ENCODE measurements around the gene RPH3AL. TPM values are rescaled to one million over a fixed set of nuclear protein-coding genes. Genes with fewer than 3 reads are reported as not detected.

The RPH3AL gene
- total and polyA plus RNA-seq, 3 donors from 2014 or later: 4.4 to 13.5 (median 6.5) TPM

DNA sequence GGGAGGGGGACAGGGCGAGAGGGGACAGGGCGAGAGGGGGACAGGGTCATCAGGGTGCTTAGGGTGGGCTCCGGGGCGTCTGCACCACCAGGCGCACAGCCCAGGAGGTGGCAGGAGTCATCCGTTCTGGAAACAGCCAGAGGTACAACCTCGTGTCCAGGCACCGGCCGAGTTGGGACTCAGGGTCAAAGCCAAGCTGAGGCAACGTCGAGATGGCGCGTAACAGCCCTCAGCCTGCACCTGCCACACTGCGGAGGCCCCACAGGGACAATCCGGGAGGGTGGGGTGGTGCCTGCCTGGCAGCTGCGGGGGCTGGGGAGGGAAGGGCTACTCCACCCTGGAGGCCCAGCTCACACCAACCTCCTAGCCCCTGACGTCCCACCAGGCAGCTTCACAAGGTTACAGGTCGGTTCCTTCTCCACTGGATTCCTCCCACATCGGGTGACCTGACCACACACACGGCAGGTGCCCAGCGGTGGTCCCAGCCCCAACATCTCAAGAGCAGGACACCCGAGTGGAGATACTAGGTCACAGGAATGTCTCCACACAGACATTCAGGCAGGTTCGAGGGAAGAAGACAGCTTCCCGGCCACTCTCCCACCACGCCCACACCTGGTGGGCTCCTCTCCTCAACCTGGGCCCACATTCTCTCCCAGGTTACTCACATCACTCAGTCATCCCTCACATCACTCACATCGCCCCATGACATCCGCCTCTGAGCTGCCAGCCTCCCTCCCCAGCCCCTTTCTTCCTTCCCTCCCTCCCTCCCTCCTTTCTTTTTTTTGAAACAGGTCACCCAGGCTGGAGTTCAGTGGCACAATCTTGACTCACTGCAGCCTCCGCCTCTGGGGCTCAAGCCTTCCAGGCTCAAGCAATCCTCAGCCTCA is 47.3 kb downstream of the RPH3AL start:
- peaks cover 6% of the 10 kb centered on the region for H3K4me1 ChIP-seq
- 84 to 89% methylated on average over 27 of the region's 28 CpGs for WGBS, 2 donors
- no peak overlapping the region for H3K4me3 ChIP-seq
- H3K27me3 ChIP-seq: no peaks in the 10 kb centered on the region
- DNase-seq: no peak
- intact Hi-C loops (cut with DNase I; ENCODE audit: low total_unique reads): no loop called here
- no peaks in the 10 kb centered on the region for H3K9me3 ChIP-seq
- no peak overlapping the region for H3K27ac ChIP-seq
- H3K36me3 ChIP-seq (ENCODE audit: low read depth, missing control alignments): no peaks in the 10 kb centered on the region
- TF ChIP-seq, protein P1, sequence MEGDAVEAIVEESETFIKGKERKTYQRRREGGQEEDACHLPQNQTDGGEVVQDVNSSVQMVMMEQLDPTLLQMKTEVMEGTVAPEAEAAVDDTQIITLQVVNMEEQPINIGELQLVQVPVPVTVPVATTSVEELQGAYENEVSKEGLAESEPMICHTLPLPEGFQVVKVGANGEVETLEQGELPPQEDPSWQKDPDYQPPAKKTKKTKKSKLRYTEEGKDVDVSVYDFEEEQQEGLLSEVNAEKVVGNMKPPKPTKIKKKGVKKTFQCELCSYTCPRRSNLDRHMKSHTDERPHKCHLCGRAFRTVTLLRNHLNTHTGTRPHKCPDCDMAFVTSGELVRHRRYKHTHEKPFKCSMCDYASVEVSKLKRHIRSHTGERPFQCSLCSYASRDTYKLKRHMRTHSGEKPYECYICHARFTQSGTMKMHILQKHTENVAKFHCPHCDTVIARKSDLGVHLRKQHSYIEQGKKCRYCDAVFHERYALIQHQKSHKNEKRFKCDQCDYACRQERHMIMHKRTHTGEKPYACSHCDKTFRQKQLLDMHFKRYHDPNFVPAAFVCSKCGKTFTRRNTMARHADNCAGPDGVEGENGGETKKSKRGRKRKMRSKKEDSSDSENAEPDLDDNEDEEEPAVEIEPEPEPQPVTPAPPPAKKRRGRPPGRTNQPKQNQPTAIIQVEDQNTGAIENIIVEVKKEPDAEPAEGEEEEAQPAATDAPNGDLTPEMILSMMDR (IDR thresholded peaks at IDR 0.05): no peak
- TF ChIP-seq POLR2A (IDR thresholded peaks at IDR 0.05): no peak

DNA sequence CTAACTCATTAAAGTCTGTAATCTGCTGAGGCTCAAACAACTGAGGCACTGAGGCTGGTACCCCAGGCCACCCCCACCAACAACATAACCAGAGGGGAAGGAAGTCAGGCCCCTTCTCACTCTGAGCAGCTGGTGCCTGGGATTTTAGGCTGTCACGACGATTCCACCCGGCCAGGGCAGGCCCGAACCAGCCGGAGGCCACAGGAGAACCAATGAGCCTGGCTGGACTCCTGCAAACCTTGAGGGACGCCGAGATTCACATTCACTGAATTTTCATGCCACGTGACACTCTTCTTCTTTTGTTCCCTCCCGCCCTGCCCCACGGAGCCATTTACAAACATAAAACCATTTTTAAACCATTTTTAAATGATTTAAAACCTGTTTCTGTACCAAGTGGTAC is 48.1 kb downstream of the RPH3AL start:
- H3K9me3 ChIP-seq: no peaks in the 10 kb centered on the region
- no peak overlapping the region for H3K27ac ChIP-seq
- TF ChIP-seq, protein P1 (IDR thresholded peaks at IDR 0.05): no peak
- TF ChIP-seq POLR2A (IDR thresholded peaks at IDR 0.05): no peak
- DNase-seq: no peak
- H3K36me3 ChIP-seq (ENCODE audit: low read depth, missing control alignments): no peaks in the 10 kb centered on the region
- 59 to 66% methylated on average over 10 of the region's 10 CpGs for WGBS, 2 donors
- peaks cover 9% of the 10 kb centered on the region for H3K4me1 ChIP-seq
- no peaks in the 10 kb centered on the region for H3K27me3 ChIP-seq
- H3K4me3 ChIP-seq: no peak overlapping the region
- intact Hi-C loops (cut with DNase I; ENCODE audit: low total_unique reads): no loop called here

DNA sequence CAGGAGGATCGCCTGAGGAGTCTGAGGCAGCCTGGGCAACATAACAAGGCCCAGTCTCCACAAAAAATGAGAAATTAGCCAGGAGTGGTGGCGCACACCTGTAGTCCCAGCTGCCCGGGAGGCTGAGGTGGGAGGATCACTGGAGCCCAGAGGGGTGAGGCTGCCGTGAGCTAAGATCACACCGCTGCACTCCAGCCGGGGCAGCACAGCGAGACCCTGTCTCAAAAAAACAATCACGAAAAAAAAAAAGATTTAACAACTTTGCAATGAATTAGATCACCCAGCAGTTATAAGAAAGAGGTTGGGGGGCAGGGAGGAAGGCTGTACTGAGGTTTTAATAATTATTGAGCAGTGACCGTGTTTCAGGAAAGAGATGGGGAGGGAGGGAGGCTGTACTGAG is 49.4 kb downstream of the RPH3AL start:
- no peaks in the 10 kb centered on the region for H3K27me3 ChIP-seq
- no peaks in the 10 kb centered on the region for H3K9me3 ChIP-seq
- H3K27ac ChIP-seq: no peak overlapping the region
- no peaks in the 10 kb centered on the region for H3K36me3 ChIP-seq (ENCODE audit: low read depth, missing control alignments)
- peaks cover 15% of the 10 kb centered on the region for H3K4me1 ChIP-seq
- H3K4me3 ChIP-seq: no peak overlapping the region
- DNase-seq: no peak
- 83 to 91% methylated on average over 9 of the region's 9 CpGs for WGBS, 2 donors
- TF ChIP-seq, protein P1 (IDR thresholded peaks at IDR 0.05): no peak
- TF ChIP-seq POLR2A (IDR thresholded peaks at IDR 0.05): no peak
- intact Hi-C loops (cut with DNase I; ENCODE audit: low total_unique reads): no loop called here

DNA sequence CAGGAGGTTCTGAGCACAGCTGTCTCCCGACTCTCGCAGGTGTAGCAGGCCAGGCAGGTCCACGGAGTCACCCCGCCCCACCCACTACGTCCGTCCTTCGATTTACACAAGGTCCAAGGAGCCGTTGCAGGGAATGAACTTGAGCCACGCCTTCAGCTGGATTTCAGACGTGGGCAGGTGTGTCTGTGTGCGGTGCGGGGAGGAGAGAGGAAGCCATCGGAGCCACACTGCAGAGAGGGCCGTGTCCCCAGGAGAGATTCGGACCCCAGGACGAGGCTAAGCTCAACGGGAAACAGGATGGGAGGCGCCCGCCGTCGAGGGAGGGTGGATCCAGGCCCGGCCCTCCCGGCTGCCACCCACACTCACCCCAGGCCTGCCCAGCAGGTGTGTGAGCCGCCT is 50.3 kb downstream of the RPH3AL start:
- no peak overlapping the region for H3K4me3 ChIP-seq
- H3K27me3 ChIP-seq: no peaks in the 10 kb centered on the region
- H3K4me1 ChIP-seq: peaks cover 9% of the 10 kb centered on the region
- no peak overlapping the region for H3K27ac ChIP-seq
- H3K36me3 ChIP-seq (ENCODE audit: low read depth, missing control alignments): no peaks in the 10 kb centered on the region
- intact Hi-C loops (cut with DNase I; ENCODE audit: low total_unique reads): no loop called here
- no peak for TF ChIP-seq POLR2A (IDR thresholded peaks at IDR 0.05)
- TF ChIP-seq, protein P1 (IDR thresholded peaks at IDR 0.05): no peak
- H3K9me3 ChIP-seq: no peaks in the 10 kb centered on the region
- DNase-seq: no peak
- 83 to 84% methylated on average over 16 to 22 of the region's 24 CpGs for WGBS, 2 donors

Measured in testis (tissue), 3 donors.